Measurements from ENCODE around the gene BCAR3. TPM values are rescaled to one million over a fixed set of nuclear protein-coding genes. Genes with fewer than 3 reads are reported as not detected.

The BCAR3 gene
- total RNA-seq, 4 donors from 2014 or later, result 29.6 to 46.7 (median 37.0) TPM

- H3K4me1 ChIP-seq, result peaks cover 32 to 44% of the 10 kb centered on the region in 2 donors
- no peaks in the 10 kb centered on the region for H3K9me3 ChIP-seq
- H3K27ac ChIP-seq, result peak overlapping the region in 1 of 3 donors; percentile 12
- H3K4me3 ChIP-seq (replicated peaks in 1 of 3), result no peak overlapping the region
- H3K27me3 ChIP-seq, result no peaks in the 10 kb centered on the region
- TF ChIP-seq CTCF (IDR thresholded peaks at IDR 0.05) (no peak), POLR2A (IDR thresholded peaks at IDR 0.05) (peak in 1 of 2 donors; percentile 51)
- intact Hi-C loops (cut with DNase I), result no loop called here
- H3K36me3 ChIP-seq, result no peaks in the 10 kb centered on the region
- WGBS, 2 donors, result 69 to 75% methylated on average over 3 of the region's 3 CpGs
- peak; percentile 61 to 81 for DNase-seq
These were observed 13.2 kb upstream of the BCAR3 start for GRCh38 chr1:93694819-93695218.

GRCh38 chr1:93694039-93694438, 12.4 kb upstream of the BCAR3 start:
- peak in 1 of 2 donors; percentile 23 for DNase-seq
- Histone ChIP-seq H3K4me1 (peaks cover 32 to 44% of the 10 kb centered on the region in 2 donors), H3K9me3 (no peaks in the 10 kb centered on the region), H3K36me3 (no peaks in the 10 kb centered on the region), H3K4me3 (replicated peaks in 1 of 3) (no peak overlapping the region), H3K27me3 (no peaks in the 10 kb centered on the region), H3K27ac (peak overlapping the region; percentile 71 to 86 (median 75))
- WGBS, 2 donors, result 72 to 81% methylated on average over 7 of the region's 7 CpGs
- TF ChIP-seq CTCF (IDR thresholded peaks at IDR 0.05) (no peak), POLR2A (IDR thresholded peaks at IDR 0.05) (no peak)
- intact Hi-C loops (cut with DNase I), result no loop called here

GRCh38 chr1:93692983-93693591, 11.4 kb upstream of the BCAR3 start:
- WGBS, 2 donors, result 34 to 52% methylated on average over 6 to 7 of the region's 7 CpGs
- H3K36me3 ChIP-seq, result no peaks in the 10 kb centered on the region
- peak overlapping the region; percentile 71 to 86 (median 75) for H3K27ac ChIP-seq
- peak; percentile 77 to 81 for DNase-seq
- TF ChIP-seq POLR2A (IDR thresholded peaks at IDR 0.05) (peak in 1 of 2 donors; percentile 18), CTCF (IDR thresholded peaks at IDR 0.05) (no peak)
- intact Hi-C loops (cut with DNase I), result no loop called here
- H3K27me3 ChIP-seq, result no peaks in the 10 kb centered on the region
- no peak overlapping the region for H3K4me3 ChIP-seq (replicated peaks in 1 of 3)
- H3K9me3 ChIP-seq, result no peaks in the 10 kb centered on the region
- H3K4me1 ChIP-seq, result peaks cover 32 to 44% of the 10 kb centered on the region in 2 donors

- WGBS, 2 donors, result 12 to 21% methylated on average over 2 of the region's 2 CpGs
These were observed 10.8 kb upstream of the BCAR3 start for GRCh38 chr1:93692451-93692861.

More at GRCh38 chr1:93692451-93692861, 10.8 kb upstream of the BCAR3 start:
- Histone ChIP-seq H3K36me3 (no peaks in the 10 kb centered on the region), H3K9me3 (no peaks in the 10 kb centered on the region), H3K4me1 (peaks cover 32 to 44% of the 10 kb centered on the region in 2 donors), H3K4me3 (replicated peaks in 1 of 3) (no peak overlapping the region), H3K27ac (peak overlapping the region; percentile 71 to 86 (median 75)), H3K27me3 (no peaks in the 10 kb centered on the region)
- intact Hi-C loops (cut with DNase I), result no loop called here
- peak; percentile 72 to 74 for DNase-seq
- TF ChIP-seq POLR2A (IDR thresholded peaks at IDR 0.05), result peak in 1 of 2 donors; percentile 15
- TF ChIP-seq CTCF (IDR thresholded peaks at IDR 0.05), result no peak
